ENCODE data around the gene NLGN1. TPM values are rescaled to one million over a fixed set of nuclear protein-coding genes. Genes with fewer than 3 reads are reported as not detected.

The NLGN1 gene
- total RNA-seq, 1 experiment from 2014 or later: 4.0 TPM

DNA sequence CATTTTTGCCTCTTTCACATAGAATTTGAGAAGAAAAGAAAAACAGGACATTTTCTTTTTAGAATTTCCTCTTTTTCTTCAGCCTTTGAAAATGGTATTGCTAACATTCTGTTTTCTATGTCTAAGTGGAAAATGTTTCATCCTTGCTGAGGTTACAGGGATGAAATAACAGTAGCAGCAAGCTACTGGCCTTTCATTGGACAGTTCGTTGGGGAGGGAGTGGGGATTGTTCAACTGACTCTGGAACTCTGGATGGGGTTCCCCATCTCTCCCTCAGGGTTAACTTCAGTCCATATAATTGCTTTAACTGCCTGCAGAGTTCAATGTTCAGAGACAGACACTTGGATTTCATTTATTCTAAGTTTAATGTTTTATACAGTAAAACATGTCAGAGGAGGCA lies 346.0 kb downstream of the NLGN1 start:
- no peak for DNase-seq
- Histone ChIP-seq H3K36me3 (peaks cover 3% of the 10 kb centered on the region; the same call in 1 of the 2 replicates), H3K9me3 (no peaks in the 10 kb centered on the region; the same call in none of the 2 replicates), H3K27me3 (no peaks in the 10 kb centered on the region), H3K4me3 (no peak overlapping the region)

DNA sequence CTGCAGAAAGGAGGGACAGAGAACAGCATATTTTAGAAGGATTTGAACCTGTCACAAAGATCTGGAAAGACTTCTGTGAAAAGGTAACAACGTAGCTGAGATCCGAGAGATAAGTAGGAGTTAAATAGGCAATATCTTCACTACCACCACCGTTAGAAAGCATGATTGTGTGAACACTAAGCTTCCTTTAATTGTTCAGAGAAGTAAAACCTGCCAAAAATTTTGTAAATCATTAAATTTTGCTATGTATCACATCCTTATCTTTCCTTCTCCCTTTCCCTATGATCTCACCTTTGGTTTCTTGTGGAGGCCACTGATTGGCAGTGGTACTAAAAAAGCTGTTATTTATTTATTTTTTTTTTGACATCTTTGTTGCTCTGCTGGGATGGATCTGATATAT lies 346.9 kb downstream of the NLGN1 start:
- no peaks in the 10 kb centered on the region for H3K36me3 ChIP-seq
- no peak overlapping the region for H3K4me3 ChIP-seq
- no peak for DNase-seq
- no peaks in the 10 kb centered on the region for H3K27me3 ChIP-seq
- no peaks in the 10 kb centered on the region; the same call in 1 of the 2 replicates for H3K9me3 ChIP-seq

DNA sequence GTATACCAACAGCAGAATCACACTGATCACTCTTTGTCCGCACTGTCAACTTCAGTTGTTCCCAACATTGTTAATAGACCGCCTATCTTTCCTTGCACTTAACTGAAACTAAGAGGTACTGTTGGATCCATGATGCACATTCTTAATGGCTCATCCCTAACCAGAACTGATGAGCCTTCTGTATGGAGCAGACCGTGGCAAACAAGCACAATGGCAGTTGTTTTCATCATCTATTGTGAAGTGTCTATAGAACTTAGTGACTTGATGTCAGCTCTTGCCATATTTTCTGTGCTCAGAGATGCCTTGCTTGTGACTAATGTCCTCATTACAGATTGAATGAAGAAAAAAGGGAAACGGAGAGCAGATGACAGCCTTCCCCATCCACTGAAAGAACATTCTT lies 347.4 kb downstream of the NLGN1 start:
- Histone ChIP-seq H3K36me3 (no peaks in the 10 kb centered on the region), H3K27me3 (no peaks in the 10 kb centered on the region), H3K9me3 (no peaks in the 10 kb centered on the region; the same call in 1 of the 2 replicates), H3K4me3 (no peak overlapping the region)
- no peak for DNase-seq

- no peaks in the 10 kb centered on the region for H3K9me3 ChIP-seq
- H3K36me3 ChIP-seq: no peaks in the 10 kb centered on the region
- DNase-seq: peak; percentile 72
Measured at GRCh38 chr3:173745952-173746682, 348.6 kb downstream of the NLGN1 start.

DNA sequence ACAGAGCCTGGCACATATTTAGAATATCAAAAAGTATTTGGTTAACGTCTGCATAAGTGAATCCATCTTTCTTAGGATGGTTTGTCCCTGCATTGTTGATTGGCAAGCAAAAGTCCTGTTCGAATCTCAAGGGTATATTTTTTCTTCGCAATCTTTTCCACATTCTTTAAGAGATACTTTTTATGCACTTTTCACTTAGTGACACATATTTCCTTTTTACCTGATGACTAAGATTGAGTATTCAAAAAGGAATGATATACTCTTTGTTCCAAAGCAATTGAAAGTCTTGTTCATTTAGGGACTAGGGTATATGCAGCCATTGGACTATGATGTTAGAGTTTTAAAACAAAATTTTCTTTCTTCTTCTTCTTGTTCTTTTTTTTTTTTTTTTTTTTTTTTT lies 349.9 kb downstream of the NLGN1 start:
- H3K4me3 ChIP-seq: no peak overlapping the region
- DNase-seq: no peak
- H3K36me3 ChIP-seq: no peaks in the 10 kb centered on the region
- no peaks in the 10 kb centered on the region for H3K9me3 ChIP-seq
- H3K27me3 ChIP-seq: no peaks in the 10 kb centered on the region

More at GRCh38 chr3:173745952-173746682, 348.6 kb downstream of the NLGN1 start:
- H3K4me3 ChIP-seq: no peak overlapping the region
- H3K27me3 ChIP-seq: no peaks in the 10 kb centered on the region

GRCh38 chr3:173748105-173748504 lies 350.6 kb downstream of the NLGN1 start:
- no peaks in the 10 kb centered on the region for H3K36me3 ChIP-seq
- DNase-seq: no peak
- H3K9me3 ChIP-seq: no peaks in the 10 kb centered on the region
- H3K4me3 ChIP-seq: no peak overlapping the region
- no peaks in the 10 kb centered on the region for H3K27me3 ChIP-seq

DNA sequence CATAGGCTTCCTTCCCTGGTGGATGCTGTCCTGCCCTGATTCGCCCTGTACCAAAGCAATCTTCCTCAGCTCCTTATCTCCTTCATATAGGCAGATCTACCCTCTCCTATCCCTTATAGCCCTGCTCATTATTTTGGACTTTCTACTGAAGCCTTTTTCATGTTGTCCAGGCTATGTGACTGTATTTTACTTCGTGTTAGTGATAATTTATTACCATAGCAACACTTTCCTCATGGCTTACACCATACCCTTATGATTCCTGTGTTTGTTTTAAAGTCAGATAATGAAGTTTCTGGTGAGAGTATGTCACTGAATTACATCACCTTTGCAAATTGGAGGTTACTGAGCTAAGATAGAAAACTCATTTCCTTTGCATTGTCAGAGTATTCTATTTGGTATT lies 352.6 kb downstream of the NLGN1 start:
- Histone ChIP-seq H3K27me3 (no peaks in the 10 kb centered on the region), H3K4me3 (no peak overlapping the region), H3K9me3 (no peaks in the 10 kb centered on the region), H3K36me3 (no peaks in the 10 kb centered on the region)
- no peak for DNase-seq

DNA sequence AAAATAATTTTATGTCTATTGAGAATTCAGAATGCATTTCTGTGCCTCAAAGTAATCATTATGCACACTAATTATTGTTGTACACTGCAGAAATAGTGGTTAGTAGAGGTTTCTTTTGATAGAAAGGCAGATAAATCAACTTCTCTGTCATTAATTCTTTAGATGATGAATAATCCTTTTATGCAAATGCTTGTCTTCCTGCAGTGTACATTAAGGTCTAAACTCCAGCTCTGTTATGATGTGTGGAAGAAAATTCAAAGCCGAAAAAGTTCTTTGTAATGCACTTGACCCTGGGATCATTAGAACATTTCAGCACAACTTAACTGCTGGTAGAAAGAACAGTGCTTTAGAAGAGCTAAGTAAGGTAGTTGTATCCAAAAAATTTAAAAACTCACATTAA lies 353.0 kb downstream of the NLGN1 start:
- Histone ChIP-seq H3K27me3 (no peaks in the 10 kb centered on the region), H3K9me3 (no peaks in the 10 kb centered on the region), H3K4me3 (no peak overlapping the region), H3K36me3 (no peaks in the 10 kb centered on the region)
- DNase-seq: no peak

- Histone ChIP-seq H3K9me3 (no peaks in the 10 kb centered on the region), H3K36me3 (no peaks in the 10 kb centered on the region), H3K4me3 (no peak overlapping the region), H3K27me3 (no peaks in the 10 kb centered on the region)
- peak; percentile 5 for DNase-seq
Measured at GRCh38 chr3:173753593-173753992, 356.0 kb downstream of the NLGN1 start.

GRCh38 chr3:173755161-173755560 lies 357.6 kb downstream of the NLGN1 start:
- no peaks in the 10 kb centered on the region for H3K36me3 ChIP-seq
- no peak overlapping the region for H3K4me3 ChIP-seq
- no peak for DNase-seq
- H3K9me3 ChIP-seq: no peaks in the 10 kb centered on the region
- H3K27me3 ChIP-seq: no peaks in the 10 kb centered on the region

GRCh38 chr3:173761161-173761560 lies 363.6 kb downstream of the NLGN1 start:
- H3K27me3 ChIP-seq: no peaks in the 10 kb centered on the region

GRCh38 chr3:173762501-173762900 lies 365.0 kb downstream of the NLGN1 start:
- Histone ChIP-seq H3K9me3 (no peaks in the 10 kb centered on the region), H3K36me3 (no peaks in the 10 kb centered on the region), H3K27me3 (no peaks in the 10 kb centered on the region), H3K4me3 (no peak overlapping the region)
- no peak for DNase-seq

More at GRCh38 chr3:173761161-173761560, 363.6 kb downstream of the NLGN1 start:
- no peak for DNase-seq
- H3K9me3 ChIP-seq: no peaks in the 10 kb centered on the region
- no peak overlapping the region for H3K4me3 ChIP-seq
- H3K36me3 ChIP-seq: no peaks in the 10 kb centered on the region

DNA sequence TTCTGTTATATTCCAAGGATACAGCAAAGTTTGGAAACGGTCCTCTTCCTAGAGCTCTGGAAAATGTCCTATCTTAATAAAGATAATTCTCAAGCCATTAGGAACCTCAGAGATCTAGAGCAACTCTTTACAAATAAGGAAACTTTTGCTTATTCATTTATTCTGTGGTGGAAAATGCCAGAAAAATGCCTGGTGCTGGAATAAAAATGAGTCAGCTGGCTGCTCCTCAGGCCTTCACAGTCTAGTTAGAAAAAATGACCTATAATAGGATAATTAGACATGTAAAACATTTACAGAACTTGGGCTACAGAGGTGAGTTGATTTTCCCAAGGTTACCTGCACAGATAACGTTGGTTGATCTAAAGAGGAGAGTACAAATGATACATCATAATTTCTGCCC lies 372.5 kb downstream of the NLGN1 start:
- Histone ChIP-seq H3K9me3 (no peaks in the 10 kb centered on the region), H3K4me3 (no peak overlapping the region), H3K36me3 (0 out of 2 replicates have a peak, but pooled peaks cover 3% of the 10 kb centered on the region), H3K27me3 (no peaks in the 10 kb centered on the region)
- peak; percentile 9 for DNase-seq

DNA sequence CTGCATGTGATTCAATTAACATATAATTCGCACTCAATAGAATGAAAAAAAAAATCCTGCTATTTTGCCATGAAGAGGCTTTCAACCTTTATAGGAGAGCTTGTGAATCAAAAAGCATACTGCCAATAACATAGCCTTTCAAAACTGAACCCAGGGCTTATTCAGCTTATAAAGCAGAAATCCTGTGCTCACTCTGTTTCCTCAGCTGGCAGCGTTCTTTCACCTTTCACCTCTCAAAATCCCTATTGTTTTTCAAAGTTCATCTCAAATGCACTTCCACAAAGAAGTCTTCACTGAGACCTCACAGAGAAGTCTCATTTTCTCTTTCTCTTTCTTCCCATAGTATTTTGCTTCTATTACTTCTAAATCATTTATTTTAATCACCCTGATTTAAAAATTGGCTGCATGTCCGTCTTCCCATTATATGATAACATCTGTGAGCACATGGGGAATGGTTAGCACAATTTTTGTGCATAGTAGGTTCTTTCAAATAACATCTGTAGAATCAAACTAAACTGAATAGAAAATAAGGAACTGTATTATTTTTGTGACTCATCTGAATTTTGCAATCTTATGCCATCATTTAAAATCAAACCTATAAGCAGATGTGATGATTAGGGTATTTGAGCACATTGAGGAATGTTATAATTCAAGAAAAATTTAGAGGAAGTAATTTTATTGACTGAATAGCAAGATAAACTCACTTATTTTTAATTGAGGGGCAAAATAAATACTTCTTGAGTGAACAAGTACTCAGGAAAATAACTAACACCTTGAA lies 373.4 kb downstream of the NLGN1 start:
- Histone ChIP-seq H3K36me3 (0 out of 2 replicates have a peak, but pooled peaks cover 3% of the 10 kb centered on the region), H3K27me3 (no peaks in the 10 kb centered on the region), H3K9me3 (no peaks in the 10 kb centered on the region), H3K4me3 (no peak overlapping the region)
- no peak for DNase-seq

DNA sequence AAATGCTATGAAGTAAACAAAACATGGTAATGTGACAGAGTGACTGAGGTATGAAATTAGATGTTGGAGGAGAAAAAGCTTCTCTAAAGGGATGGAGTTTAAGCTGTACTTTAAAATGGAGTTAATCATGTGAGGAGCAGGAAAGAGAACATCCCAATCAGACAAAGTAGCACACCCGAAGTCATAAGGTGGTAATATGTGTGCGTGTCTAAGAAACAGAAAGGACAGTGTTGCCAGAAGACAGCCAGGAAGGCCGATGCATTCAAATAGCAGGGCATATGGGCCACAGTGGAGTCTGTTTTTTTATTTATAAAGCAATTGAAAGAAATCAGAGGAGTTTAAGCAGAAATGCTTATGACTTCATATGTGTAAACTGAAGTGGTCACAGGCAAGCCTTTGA lies 376.3 kb downstream of the NLGN1 start:
- DNase-seq: no peak
- H3K4me3 ChIP-seq: no peak overlapping the region
- H3K36me3 ChIP-seq: no peaks in the 10 kb centered on the region
- no peaks in the 10 kb centered on the region for H3K27me3 ChIP-seq
- H3K9me3 ChIP-seq: no peaks in the 10 kb centered on the region

DNA sequence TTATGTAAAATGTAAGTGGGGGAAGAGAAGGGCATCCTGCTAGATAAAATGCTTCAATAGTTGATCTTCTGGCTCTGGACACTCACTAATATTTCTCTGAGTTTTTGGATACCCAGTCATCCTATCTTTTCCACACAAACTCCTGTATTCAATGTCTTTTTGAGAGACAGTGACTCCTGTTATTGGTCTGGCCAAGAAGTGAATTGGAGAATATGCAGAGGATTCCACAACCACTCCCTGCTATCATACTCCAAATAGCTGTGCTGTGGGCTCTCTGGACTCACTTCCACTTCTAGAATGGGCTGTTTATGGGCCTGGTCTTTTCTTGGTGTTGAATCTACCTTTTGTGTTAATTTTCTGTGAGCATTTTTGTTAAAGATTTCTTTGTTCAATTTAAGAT lies 376.8 kb downstream of the NLGN1 start:
- Histone ChIP-seq H3K27me3 (no peaks in the 10 kb centered on the region), H3K4me3 (no peak overlapping the region), H3K9me3 (no peaks in the 10 kb centered on the region)

DNA sequence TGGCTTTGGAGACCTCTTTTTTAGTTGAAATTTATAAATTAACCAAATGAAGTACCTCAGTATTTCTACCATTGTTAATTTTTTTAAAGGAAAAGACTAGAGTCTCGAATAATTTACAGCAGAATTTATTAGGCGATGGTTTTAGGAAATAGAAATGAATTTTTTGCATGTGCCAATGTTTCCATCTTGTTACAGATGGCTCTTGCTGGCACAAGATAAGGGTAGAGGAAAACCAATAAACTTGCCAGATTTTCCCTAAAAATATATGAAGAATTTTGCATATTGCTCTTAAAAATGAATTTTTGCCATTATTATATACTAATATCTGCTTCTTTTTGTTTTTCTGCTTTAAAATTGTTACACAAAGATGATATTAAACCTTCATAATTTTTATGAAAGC lies 380.7 kb downstream of the NLGN1 start:
- no peak for DNase-seq
- Histone ChIP-seq H3K36me3 (no peaks in the 10 kb centered on the region), H3K27me3 (no peaks in the 10 kb centered on the region), H3K9me3 (no peaks in the 10 kb centered on the region), H3K4me3 (no peak overlapping the region)

More for the DNA sequence above, 376.8 kb downstream of the NLGN1 start:
- no peak for DNase-seq
- H3K36me3 ChIP-seq: no peaks in the 10 kb centered on the region

GRCh38 chr3:173780067-173780466 lies 382.5 kb downstream of the NLGN1 start:
- Histone ChIP-seq H3K27me3 (no peaks in the 10 kb centered on the region), H3K36me3 (no peaks in the 10 kb centered on the region; the same call in 1 of the 2 replicates), H3K9me3 (no peaks in the 10 kb centered on the region), H3K4me3 (no peak overlapping the region)
- DNase-seq: no peak
